Activated gamma-delta T cell treated with anti-CD3 and anti-CD28 coated beads, Interleukin-2, amount 50 U/mL, for 16 hours (primary cell): ENCODE measurements around the gene RFXANK.
"Not testable (repeated sequence)": the region's sequence is repeated elsewhere in the genome, so short reads cannot be mapped to it uniquely, and the experiment has no call there.

Source experiments
- DNase-seq: peaks from one replicate; pipeline ENCODE4 v3.0.0-alpha.2; 2020; ENCODE audit warnings: low read depth

Gene RFXANK

GRCh38 chr19:19170053-19170872 lies 21.8 kb upstream of the RFXANK start, which contains the start of gene MEF2B:
TSS of gene MEF2B (minus strand) at chr19:19170263. CDS start at chr19:19150735, 19,528 bp downstream.
- DNase-seq: peak; percentile 31

DNA sequence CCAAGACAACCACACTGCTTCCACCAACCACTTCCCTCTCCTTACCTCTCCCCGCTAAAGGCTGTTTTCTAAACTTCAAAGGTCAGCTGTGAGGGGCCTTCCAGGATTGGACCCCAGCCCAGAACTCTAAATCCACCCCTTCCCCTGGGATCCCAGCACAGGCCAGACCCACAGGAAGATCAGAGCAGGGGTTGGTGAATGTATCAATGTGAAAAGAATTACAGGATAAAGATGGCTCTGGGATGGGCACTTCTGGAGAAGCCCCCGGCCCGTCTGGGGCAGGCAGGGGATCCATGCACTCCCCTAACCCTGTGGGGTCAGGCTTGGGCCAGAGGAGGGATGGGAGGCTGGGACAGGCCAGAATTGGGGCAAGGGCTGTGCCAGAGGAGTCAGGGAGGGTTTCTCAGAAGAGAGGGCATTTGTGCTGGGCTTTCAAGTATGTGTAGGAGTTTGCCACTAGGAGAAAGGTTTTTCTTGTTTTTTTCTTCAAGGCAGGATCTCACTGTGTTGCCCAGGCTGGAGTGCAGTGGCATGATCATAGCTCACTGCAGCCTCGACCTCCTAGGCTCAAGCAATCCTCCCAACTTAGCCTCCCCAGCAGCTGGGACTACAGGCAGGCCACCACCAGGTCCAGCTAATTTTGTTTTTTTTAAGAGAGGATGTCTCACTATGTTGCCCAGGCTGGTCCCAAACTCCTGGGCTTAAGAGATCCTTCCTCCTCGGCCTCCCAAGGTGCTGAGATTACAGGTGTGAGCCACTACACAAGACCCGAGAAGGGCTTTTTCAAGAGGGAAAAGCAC lies 21.0 kb upstream of the RFXANK start:
- no peak for DNase-seq

- no peak for DNase-seq
Observed at GRCh38 chr19:19171821-19172532, 20.1 kb upstream of the RFXANK start.

- not testable (repeated sequence) for DNase-seq
Observed at GRCh38 chr19:19173243-19173642, 18.8 kb upstream of the RFXANK start.

DNA sequence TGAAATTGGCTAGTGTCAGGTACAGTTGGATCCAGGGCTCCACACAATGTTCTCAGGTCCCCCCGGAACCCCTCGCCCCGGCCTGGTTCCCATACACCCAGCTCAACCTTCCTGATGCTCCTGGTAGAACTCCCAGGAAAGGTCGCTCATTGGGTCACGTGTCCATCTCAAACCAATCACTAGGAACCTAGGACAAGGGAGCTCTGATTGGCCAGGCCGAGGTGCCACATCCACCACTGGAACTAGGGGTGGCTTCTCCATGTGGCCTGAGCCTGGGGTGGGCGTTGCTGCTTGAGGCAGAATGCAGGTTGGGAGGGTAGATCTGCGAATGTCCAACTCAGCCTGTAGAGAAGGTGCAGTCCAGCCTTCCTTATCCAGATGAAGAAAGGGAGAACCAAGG lies 15.1 kb upstream of the RFXANK start:
- DNase-seq: no peak

DNA sequence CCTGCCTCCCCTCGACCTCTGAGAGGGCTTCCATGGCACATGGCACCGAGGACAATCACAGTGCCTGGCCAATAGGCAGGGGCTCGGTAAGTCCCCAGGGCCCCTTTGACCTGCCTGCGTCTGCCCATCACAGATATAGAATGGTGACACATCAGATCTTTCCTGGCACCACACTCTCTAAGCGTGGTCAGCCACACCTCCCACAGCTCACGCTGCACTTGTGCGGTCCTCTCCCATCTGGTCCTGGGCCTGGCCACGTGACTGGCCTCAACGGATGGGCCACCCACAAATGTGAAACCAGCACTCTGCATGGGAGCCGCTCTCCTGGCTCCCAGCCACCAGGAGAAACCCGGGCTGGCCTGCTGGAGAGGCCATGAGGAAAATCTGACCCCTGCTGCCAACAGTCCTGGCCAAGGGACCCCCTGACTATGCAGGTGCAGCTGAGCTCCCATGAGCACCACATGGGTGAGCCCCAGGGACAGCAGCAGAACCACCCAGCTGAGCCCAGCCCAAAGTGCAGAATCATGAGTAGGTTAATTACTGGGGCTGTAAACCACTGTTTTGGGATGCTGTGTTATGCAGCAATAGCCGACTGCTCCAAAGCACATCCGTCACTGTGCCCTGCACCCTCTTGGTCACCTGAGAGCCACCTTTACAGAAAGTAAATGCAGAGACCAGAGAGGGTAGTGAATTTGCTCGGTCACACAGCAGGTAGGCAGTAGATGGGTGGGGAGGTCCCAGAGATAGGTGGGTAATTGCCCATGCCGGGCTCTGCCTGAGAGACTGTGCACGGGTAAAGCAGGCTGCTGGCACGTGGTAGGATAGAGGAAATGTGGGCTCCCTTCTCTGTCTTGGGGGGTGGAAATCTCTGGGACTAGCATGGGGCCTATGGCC lies 12.3 kb upstream of the RFXANK start:
- no peak for DNase-seq

GRCh38 chr19:19181488-19181998 lies 10.5 kb upstream of the RFXANK start:
- DNase-seq: no peak

DNA sequence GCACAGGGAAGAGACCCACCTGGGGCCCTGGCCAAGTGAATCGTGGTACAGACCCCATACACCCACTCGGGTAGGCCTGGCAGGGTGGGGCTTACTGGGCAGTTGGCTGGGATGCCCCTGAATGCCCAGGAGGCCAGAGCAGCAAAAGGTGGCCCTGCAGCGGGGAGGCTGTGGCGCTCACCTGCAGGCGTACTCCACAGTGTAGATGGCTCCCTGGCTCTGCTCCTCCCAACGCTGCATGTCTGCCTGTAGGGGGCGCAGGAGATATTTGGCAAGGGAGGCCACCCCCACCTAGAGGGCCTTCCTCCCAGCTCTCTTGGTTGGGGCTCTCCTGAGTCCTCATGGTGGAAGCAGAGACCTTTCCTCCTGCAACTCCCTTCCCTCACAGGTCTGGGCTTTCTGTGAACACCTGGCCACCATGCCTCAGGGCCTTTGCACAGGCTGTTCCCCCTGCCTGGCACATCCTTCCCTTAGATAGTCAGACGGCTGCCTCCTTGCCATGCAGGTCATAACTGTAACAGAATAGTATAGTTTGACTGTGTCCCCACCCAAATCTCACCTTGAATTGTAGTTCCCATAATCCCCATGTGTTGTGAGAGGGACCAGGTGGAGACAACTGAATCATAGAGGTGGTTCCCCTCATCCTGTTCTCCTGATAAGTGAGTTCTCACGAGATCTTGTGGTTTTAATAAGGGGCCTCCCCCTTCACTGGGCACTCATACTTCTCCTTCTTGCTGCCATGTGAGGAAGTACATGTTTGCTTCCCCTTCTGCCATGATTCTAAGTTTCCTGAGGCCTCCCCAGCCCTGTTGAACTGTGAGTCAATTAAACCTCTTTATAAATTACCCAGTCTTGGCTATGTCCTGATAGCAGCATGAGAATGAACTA lies 6.0 kb upstream of the RFXANK start:
- DNase-seq: peak; percentile 35

DNA sequence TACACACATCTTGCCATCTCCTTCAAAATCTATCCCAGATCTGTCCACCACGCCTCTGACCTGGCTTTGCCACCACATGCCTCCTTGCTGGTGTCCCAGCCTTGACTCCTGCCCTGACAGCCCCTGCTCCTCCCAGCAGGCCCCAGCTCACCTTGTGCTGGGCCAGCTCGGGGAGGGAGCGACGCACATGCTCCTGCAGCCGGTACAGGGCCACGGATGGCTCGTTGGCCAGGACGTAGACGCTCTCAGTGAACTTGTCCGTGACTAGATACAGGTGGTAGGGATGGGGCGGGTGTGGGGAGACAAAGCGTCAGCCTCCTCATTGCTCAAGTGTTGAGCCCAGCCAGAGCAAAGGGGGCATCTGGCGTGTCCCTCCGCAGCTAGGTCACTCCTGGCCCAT lies 5.3 kb upstream of the RFXANK start:
- DNase-seq: no peak

GRCh38 chr19:19191768-19192077 lies 335 bp upstream of the RFXANK start:
- no peak for DNase-seq

DNA sequence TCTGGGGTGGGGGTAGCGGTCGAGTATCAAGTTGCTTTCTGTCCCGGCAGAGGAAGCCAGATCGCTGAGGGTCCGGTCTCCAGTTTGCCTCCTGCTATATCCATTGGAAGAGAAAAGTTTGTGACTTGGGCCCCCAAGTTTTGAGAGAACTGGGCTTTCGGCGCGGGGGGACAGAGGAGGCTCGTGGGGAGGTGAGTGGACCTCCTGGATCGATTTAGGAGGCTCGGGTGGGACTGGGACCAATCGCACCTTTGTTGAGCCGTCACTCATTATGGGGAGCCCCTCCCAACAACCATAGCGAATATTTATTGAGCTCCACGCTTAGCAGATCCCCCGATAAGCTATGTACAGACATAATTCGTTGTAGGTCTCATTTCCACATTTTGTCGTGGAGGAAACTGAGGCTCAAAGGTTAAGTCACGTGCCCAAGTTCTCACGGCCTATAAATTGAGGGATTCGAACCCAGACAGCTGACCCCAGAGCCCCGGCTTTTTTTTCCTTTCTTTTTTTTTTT lies 909 bp downstream of the RFXANK start:
- no peak for DNase-seq

GRCh38 chr19:19193926-19194325 lies 1.9 kb downstream of the RFXANK start:
- DNase-seq: no peak

DNA sequence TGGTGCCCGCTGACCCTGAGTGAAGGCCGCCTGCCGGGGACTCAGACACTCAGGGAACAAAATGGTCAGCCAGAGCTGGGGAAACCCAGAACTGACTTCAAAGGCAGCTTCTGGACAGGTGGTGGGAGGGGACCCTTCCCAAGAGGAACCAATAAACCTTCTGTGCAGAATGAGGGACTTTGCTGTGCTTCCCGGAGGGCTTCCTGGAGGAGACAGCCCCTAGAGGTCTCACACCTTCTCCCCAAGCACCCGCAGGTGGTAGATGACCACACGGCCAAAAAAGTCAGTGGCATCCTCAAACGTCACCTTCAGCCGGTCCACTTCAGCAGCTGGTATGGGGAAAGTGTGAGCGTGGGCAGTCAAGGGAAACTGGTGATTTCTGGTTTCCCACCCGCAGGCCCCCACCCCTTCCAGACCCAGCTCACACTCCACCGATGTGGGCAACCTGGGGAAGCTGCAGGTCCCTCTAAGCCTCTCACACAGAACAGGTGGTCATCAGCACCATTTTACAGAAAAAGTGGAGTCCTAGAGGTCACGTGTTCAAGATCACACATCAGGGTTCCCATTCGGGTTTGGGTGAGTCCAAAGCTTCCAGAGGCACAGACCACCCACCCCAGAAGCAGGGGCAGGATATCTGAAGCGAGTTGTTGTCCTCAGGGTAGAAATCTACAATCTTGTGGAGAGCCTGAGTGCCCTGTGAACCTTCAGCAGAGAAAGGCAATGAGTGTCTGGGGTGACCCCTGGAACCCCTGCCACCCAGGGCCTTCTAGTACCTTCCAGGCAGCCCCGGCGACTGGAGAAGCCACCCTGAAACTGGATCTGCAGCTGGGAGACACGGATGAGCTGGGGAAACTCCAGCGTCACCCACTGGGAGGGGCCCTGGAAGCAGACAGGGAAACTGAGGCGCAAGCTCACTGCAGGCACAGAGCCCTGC lies 9.9 kb downstream of the RFXANK start:
- no peak for DNase-seq

DNA sequence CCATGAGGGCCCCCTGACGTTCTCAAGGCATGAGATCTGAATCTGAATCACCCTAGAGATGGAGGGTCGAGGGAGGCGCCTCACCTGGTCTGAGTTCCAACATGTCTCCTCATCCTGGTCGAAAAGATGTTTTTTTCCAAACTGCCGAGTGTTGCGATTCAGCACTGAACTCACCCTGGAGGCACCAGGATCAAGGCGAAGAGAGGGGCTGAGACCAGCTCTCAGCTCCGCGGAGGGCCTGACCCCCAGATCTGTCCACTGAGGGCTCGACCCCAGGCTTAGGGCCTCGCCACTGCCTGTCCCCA lies 10.6 kb downstream of the RFXANK start:
- DNase-seq: no peak

DNA sequence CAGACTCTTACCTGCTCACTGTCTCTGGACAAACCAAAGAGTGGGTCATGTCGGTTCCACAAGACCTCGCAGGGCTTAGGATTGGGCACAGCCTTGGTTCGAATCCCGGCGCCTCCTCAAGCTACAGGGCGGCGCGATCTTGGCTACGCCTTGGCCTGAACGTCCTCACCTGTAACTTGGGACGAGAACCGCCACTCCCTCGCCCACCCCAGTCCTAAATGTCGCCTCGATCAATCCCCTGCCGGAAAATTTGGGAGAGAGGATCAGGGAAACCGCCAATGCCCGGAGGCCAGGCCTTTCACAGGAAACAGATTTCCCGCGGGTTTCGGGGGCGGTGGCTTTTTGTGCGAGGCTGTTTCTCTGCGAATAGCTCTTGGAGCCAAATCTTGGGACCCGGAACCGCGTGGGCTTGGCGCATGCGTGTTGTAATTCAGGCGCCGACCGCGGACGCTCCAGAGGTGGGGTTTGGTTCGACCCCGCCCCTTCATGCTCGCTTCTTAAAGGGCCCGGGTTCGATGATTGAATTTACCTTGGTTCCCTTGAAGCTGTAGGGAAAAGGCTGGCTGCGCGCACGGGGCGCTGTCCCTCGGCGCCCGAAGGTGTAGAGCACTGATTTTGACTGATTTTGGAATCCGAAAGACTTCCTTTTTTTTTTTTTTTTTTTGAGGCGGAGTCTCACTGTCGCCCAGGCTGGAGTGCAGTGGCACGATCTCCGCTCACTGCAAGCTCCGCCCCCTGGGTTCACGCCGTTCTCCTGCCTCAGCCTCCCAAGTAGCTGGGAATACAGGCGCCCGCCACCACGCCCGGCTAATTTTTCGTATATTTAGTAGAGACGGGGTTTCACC lies 11.2 kb downstream of the RFXANK start, which contains the start of gene NR2C2AP:
Gene NR2C2AP, minus strand, starts transcription at position 403 of the 845 bp plus-strand sequence. Its CDS starts 354 bp downstream, at position 49.
- DNase-seq: peak; percentile 90

- no peak for DNase-seq
Observed at GRCh38 chr19:19204181-19204580, 12.1 kb downstream of the RFXANK start.

GRCh38 chr19:19205416-19206410 lies 13.7 kb downstream of the RFXANK start:
- DNase-seq: no peak
